Stimulated activated CD4-positive, alpha-beta T cell treated with anti-CD3 and anti-CD28 coated beads, Interleukin-12 subunit alpha, Interleukin-12 subunit beta, amount 100 ng/mL, for 4 hours (primary cell): ENCODE results near the gene DGKA.

Source experiments
- DNase-seq: peaks from one replicate; pipeline ENCODE4 v3.0.0-alpha.2; 2020

DGKA gene

GRCh38 chr12:55931780-55932550 is 1.0 kb downstream of the DGKA start:
- DNase-seq = no peak

GRCh38 chr12:55932551-55932910 is 1.6 kb downstream of the DGKA start:
- DNase-seq = no peak

- DNase-seq = no peak
These were observed 2.3 kb downstream of the DGKA start for GRCh38 chr12:55933169-55933798.

GRCh38 chr12:55933799-55934742 is 3.1 kb downstream of the DGKA start:
- DNase-seq = no peak

- DNase-seq = no peak
These were observed 3.8 kb downstream of the DGKA start for GRCh38 chr12:55934773-55935172.

GRCh38 chr12:55935738-55936151 is 4.8 kb downstream of the DGKA start:
- no peak for DNase-seq

- no peak for DNase-seq
These were observed 7.0 kb downstream of the DGKA start for GRCh38 chr12:55937981-55938380.

- no peak for DNase-seq
These were observed 8.0 kb downstream of the DGKA start for GRCh38 chr12:55938826-55939501.

GRCh38 chr12:55940065-55940732 is 9.2 kb downstream of the DGKA start:
- DNase-seq = peak; percentile 74

- DNase-seq = no peak
These were observed 11.1 kb downstream of the DGKA start for GRCh38 chr12:55942055-55942454.

- no peak for DNase-seq
These were observed 11.7 kb downstream of the DGKA start for GRCh38 chr12:55942577-55943136.

GRCh38 chr12:55946553-55946952 is 15.6 kb downstream of the DGKA start:
- DNase-seq = no peak

GRCh38 chr12:55955344-55955743 is 24.4 kb downstream of the DGKA start:
- no peak for DNase-seq

GRCh38 chr12:55955800-55956508 is 25.0 kb downstream of the DGKA start:
- DNase-seq = no peak

- no peak for DNase-seq
These were observed 26.3 kb downstream of the DGKA start for GRCh38 chr12:55957106-55957859.

GRCh38 chr12:55963760-55964159 is 32.8 kb downstream of the DGKA start:
- no peak for DNase-seq

GRCh38 chr12:55965240-55965639 is 34.3 kb downstream of the DGKA start:
- no peak for DNase-seq

- no peak for DNase-seq
These were observed 35.0 kb downstream of the DGKA start, which contains the start of gene PMEL for GRCh38 chr12:55965941-55966407. Gene PMEL (minus strand): TSS chr12:55966042. CDS start chr12:55966011, 31 bp downstream.

GRCh38 chr12:55966408-55967281 is 35.7 kb downstream of the DGKA start, which contains the start of gene CDK2:
Gene CDK2 (plus strand): TSS chr12:55966830. CDS start chr12:55967009, 179 bp downstream.
- DNase-seq = peak; percentile 93
